Loucy (cell line): ENCODE data around the gene CD53.

ENCODE experiments used
- H2AFZ ChIP-seq: fragments of 200-600 bp; sonication (generic); 2 replicates; pipeline ENCODE4 v1.6.0; 2016; ENCODE audit warnings: antibody characterized with exemption, mild to moderate bottlenecking, low read length, moderate library complexity
- H3F3A ChIP-seq: fragments of 200-600 bp; 2 replicates; pipeline ENCODE4 v1.6.0; 2016; ENCODE audit warnings: antibody characterized with exemption, low read depth, mild to moderate bottlenecking
- H3K27me3 ChIP-seq: fragments of 200-600 bp; sonication (generic); 2 replicates; pipeline ENCODE4 v1.6.1; 2014; ENCODE audit warnings: low read length, mild to moderate bottlenecking; ENCODE audit not compliant: insufficient read depth, poor library complexity, severe bottlenecking
- H3K36me3 ChIP-seq: fragments of 200-600 bp; sonication (generic); 2 replicates; pipeline ENCODE4 v1.6.1; 2016; ENCODE audit warnings: low read length; ENCODE audit not compliant: insufficient read depth
- H3K4me1 ChIP-seq: fragments of 200-600 bp; sonication (generic); 2 replicates; pipeline ENCODE4 v1.5.1; 2014; ENCODE audit warnings: low read length, mild to moderate bottlenecking; ENCODE audit not compliant: insufficient read depth, poor library complexity, severe bottlenecking
- H3K4me2 ChIP-seq: fragments of 200-600 bp; sonication (generic); 2 replicates; pipeline ENCODE4 v1.6.0; 2014; ENCODE audit warnings: antibody characterized with exemption, low read length, low read depth, mild to moderate bottlenecking; ENCODE audit not compliant: poor library complexity, severe bottlenecking
- H3K4me3 ChIP-seq: fragments of 200-600 bp; sonication (generic); 2 replicates; pipeline ENCODE4 v1.5.1; 2014; ENCODE audit warnings: low read length, mild to moderate bottlenecking, mixed read lengths; ENCODE audit not compliant: poor library complexity, severe bottlenecking
- H3K79me2 ChIP-seq: fragments of 200-600 bp; sonication (generic); 2 replicates; pipeline ENCODE4 v1.6.1; 2014; ENCODE audit warnings: low read length; ENCODE audit not compliant: insufficient read depth
- H3K9ac ChIP-seq: fragments of 200-600 bp; sonication (generic); 2 replicates; pipeline ENCODE4 v1.6.0; 2014; ENCODE audit warnings: mild to moderate bottlenecking, low read depth, low read length, moderate library complexity; ENCODE audit not compliant: poor library complexity, severe bottlenecking
- H3K9me2 ChIP-seq: fragments of 200-600 bp; sonication (generic); replicated peaks from 2 replicates; pipeline ENCODE4 v1.6.1; 2016; ENCODE audit warnings: low read depth, low read length, mixed read lengths
- H3K9me3 ChIP-seq: fragments of 200-600 bp; sonication (generic); 2 replicates; pipeline ENCODE4 v1.6.1; 2014; ENCODE audit warnings: mild to moderate bottlenecking, antibody characterized with exemption, low read length, low read depth; ENCODE audit not compliant: insufficient read depth
- H4K20me1 ChIP-seq: fragments of 200-600 bp; sonication (generic); 2 replicates; pipeline ENCODE4 v1.6.0; 2014; ENCODE audit warnings: antibody characterized with exemption, low read length, mild to moderate bottlenecking; ENCODE audit not compliant: insufficient read depth, poor library complexity, severe bottlenecking
- CTCF ChIP-seq: fragments of 200-600 bp; sonication (generic); conservative IDR thresholded peaks from 2 replicates; pipeline ENCODE4 v1.5.1; 2014; ENCODE audit warnings: mild to moderate bottlenecking, antibody characterized with exemption, low read length
- EZH2phosphoT487 ChIP-seq: fragments of 200-600 bp; IDR thresholded peaks from 2 replicates; pipeline ENCODE4 v1.6.1; 2018; ENCODE audit warnings: antibody characterized with exemption, mild to moderate bottlenecking, moderate library complexity, borderline replicate concordance

The CD53 gene

GRCh38 chr1:110902820-110903463 lies 30.0 kb downstream of the CD53 start:
- no peak overlapping the region for H3K9ac ChIP-seq
- H3K4me3 ChIP-seq = no peak overlapping the region
- no peaks in the 10 kb centered on the region for H4K20me1 ChIP-seq
- H3K79me2 ChIP-seq = no peaks in the 10 kb centered on the region
- no peak for TF ChIP-seq EZH2phosphoT487
- no peak for TF ChIP-seq CTCF
- H3K27me3 ChIP-seq = no peaks in the 10 kb centered on the region
- no peak overlapping the region for H2AFZ ChIP-seq
- H3K9me2 ChIP-seq = no peaks in the 10 kb centered on the region
- H3K4me1 ChIP-seq = no peaks in the 10 kb centered on the region
- no peaks in the 10 kb centered on the region for H3K9me3 ChIP-seq
- no peaks in the 10 kb centered on the region for H3F3A ChIP-seq
- no peak overlapping the region for H3K4me2 ChIP-seq
- peaks cover 29% of the 10 kb centered on the region for H3K36me3 ChIP-seq

GRCh38 chr1:110903853-110904500 lies 31.0 kb downstream of the CD53 start:
- TF ChIP-seq CTCF = no peak
- TF ChIP-seq EZH2phosphoT487 = no peak
- Histone ChIP-seq H3K4me2 (no peak overlapping the region), H3K4me1 (no peaks in the 10 kb centered on the region), H3K9me2 (no peaks in the 10 kb centered on the region), H3K4me3 (no peak overlapping the region), H4K20me1 (no peaks in the 10 kb centered on the region), H3K27me3 (no peaks in the 10 kb centered on the region), H2AFZ (no peak overlapping the region), H3K36me3 (peaks cover 20% of the 10 kb centered on the region), H3K9ac (no peak overlapping the region), H3K9me3 (no peaks in the 10 kb centered on the region), H3F3A (no peaks in the 10 kb centered on the region), H3K79me2 (no peaks in the 10 kb centered on the region)

DNA sequence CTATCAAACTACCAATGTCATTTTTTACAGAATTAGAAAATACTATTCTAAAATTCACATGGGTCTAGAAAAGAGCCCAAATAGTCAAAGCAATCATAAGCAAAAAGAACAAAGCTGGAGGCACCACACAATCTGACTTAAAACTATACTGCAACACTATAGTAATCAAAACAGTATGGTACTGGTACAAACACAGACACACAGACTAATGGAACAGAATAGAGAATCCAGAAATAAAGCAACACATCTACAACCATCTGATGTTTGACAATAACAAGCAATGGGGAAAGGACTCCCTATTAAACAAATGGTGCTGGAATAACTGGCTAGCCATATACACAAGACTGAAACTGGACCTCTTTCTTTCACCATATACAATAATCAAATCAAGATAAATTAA lies 39.8 kb downstream of the CD53 start:
- H3K36me3 ChIP-seq = no peaks in the 10 kb centered on the region
- H3K27me3 ChIP-seq = no peaks in the 10 kb centered on the region
- H4K20me1 ChIP-seq = no peaks in the 10 kb centered on the region
- no peaks in the 10 kb centered on the region; the same call in 1 of the 2 replicates for H3K9me3 ChIP-seq
- no peak overlapping the region for H3K4me2 ChIP-seq
- no peak for TF ChIP-seq CTCF
- TF ChIP-seq EZH2phosphoT487 = no peak
- no peak overlapping the region for H3K9ac ChIP-seq
- H3K9me2 ChIP-seq = no peaks in the 10 kb centered on the region
- H3K79me2 ChIP-seq = no peaks in the 10 kb centered on the region
- H3F3A ChIP-seq = no peaks in the 10 kb centered on the region
- no peak overlapping the region for H3K4me3 ChIP-seq
- no peak overlapping the region for H2AFZ ChIP-seq
- peaks cover 12% of the 10 kb centered on the region for H3K4me1 ChIP-seq
